Right atrium auricular region (tissue), 2 donors: Measurements from ENCODE around the gene EIF3A. TPM values are rescaled to one million over a fixed set of nuclear protein-coding genes. Genes with fewer than 3 reads are reported as not detected.
A peak's percentile ranks its signal among the peaks of the same experiment; 100 is the strongest.

Experiments used
- DNase-seq: peaks from one replicate; pipeline ENCODE4 v3.0.0-alpha.2; 2019; ENCODE audit warnings: low spot score
- H3K27ac ChIP-seq, 2 donors: fragments of 200-600 bp; sonication (generic); 1 replicate in 1 of 2; 2 replicates in 1 of 2; pipeline ENCODE4 v1.5.1; 2016 to 2019
- H3K27me3 ChIP-seq, 2 donors: fragments of 200-600 bp; sonication (generic); one replicate each; pipeline versions ENCODE4 v1.5.1 to v1.6.0; 2017 to 2019
- H3K36me3 ChIP-seq: fragments of 200-600 bp; sonication (generic); one replicate; pipeline ENCODE4 v1.5.1; 2016
- H3K4me1 ChIP-seq, 2 donors: fragments of 200-600 bp; sonication (generic); one replicate each; pipeline versions ENCODE4 v1.5.1 to v1.6.0; 2017 to 2019
- H3K4me3 ChIP-seq, 2 donors: fragments of 200-600 bp; sonication (generic); 1 replicate in 1 of 2; 2 replicates in 1 of 2; pipeline ENCODE4 v1.5.1; 2017 to 2019; ENCODE audit warnings: mild to moderate bottlenecking in 1 of 2, moderate library complexity in 1 of 2
- H3K9me3 ChIP-seq, 2 donors: fragments of 200-600 bp; sonication (generic); one replicate each; pipeline ENCODE4 v1.5.1; 2019
- CTCF ChIP-seq, 2 donors: fragments of 200-600 bp; sonication (generic); IDR thresholded peaks; one replicate each; pipeline ENCODE4 v1.5.1; 2019; ENCODE audit warnings: antibody characterized with exemption in 2 of 2
- total RNA-seq, 2 donors: library from RNA; depleted of rRNA; stranded (reverse); fragments of >200 nt; gene quantifications; one replicate each; pipeline ENCODE4 v1.1.0, GENCODE V29; 2016

The EIF3A gene
- total RNA-seq, 2 donors from 2014 or later, result 69.8 to 76.9 TPM

- Histone ChIP-seq H3K4me3 (no peak overlapping the region), H3K4me1 (peaks cover 0 to 6% of the 10 kb centered on the region in 2 donors), H3K36me3 (peaks cover 37% of the 10 kb centered on the region), H3K9me3 (no peaks in the 10 kb centered on the region), H3K27ac (peak overlapping the region in 1 of 2 donors; percentile 61), H3K27me3 (no peaks in the 10 kb centered on the region)
- TF ChIP-seq CTCF (IDR thresholded peaks at IDR 0.05), result no peak
- DNase-seq, result no peak
Measured at GRCh38 chr10:119119400-119119799, 38.8 kb upstream of the EIF3A start.

DNA sequence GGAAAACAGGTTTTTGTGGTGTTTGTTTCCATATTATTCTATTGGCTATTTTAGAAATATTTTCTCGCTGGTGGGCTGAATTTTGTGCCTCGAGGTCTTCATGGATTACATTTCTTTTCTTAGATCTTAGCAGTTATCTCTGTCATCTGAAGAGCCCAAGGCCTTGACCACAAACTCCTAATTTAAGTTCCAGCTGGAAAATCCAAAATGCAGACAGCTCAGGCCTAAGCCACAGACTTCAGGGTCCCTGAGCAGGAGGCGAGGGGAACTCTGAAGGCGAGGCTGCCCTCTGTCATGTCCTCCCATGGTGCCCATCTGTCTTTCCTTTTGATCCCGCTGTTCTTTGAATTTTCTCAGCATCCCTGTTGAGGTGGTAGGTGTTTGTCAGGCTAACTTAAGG lies 37.6 kb upstream of the EIF3A start:
- DNase-seq, result no peak
- Histone ChIP-seq H3K27ac (no peak overlapping the region), H3K9me3 (no peaks in the 10 kb centered on the region), H3K4me1 (peaks cover 0 to 6% of the 10 kb centered on the region in 2 donors), H3K36me3 (peaks cover 37% of the 10 kb centered on the region), H3K27me3 (no peaks in the 10 kb centered on the region), H3K4me3 (no peak overlapping the region)
- no peak for TF ChIP-seq CTCF (IDR thresholded peaks at IDR 0.05)

GRCh38 chr10:119116326-119116951 lies 35.8 kb upstream of the EIF3A start:
- peaks cover 37% of the 10 kb centered on the region for H3K36me3 ChIP-seq
- TF ChIP-seq CTCF (IDR thresholded peaks at IDR 0.05), result no peak
- no peak for DNase-seq
- H3K4me1 ChIP-seq, result peaks cover 0 to 6% of the 10 kb centered on the region in 2 donors
- H3K27me3 ChIP-seq, result no peaks in the 10 kb centered on the region
- H3K4me3 ChIP-seq, result no peak overlapping the region
- H3K9me3 ChIP-seq, result no peaks in the 10 kb centered on the region
- no peak overlapping the region for H3K27ac ChIP-seq

- Histone ChIP-seq H3K4me3 (no peak overlapping the region), H3K9me3 (no peaks in the 10 kb centered on the region), H3K36me3 (peaks cover 37% of the 10 kb centered on the region), H3K4me1 (peaks cover 0 to 5% of the 10 kb centered on the region in 2 donors), H3K27me3 (no peaks in the 10 kb centered on the region), H3K27ac (no peak overlapping the region)
- no peak for DNase-seq
- no peak for TF ChIP-seq CTCF (IDR thresholded peaks at IDR 0.05)
Measured at GRCh38 chr10:119115926-119116325, 35.3 kb upstream of the EIF3A start.

DNA sequence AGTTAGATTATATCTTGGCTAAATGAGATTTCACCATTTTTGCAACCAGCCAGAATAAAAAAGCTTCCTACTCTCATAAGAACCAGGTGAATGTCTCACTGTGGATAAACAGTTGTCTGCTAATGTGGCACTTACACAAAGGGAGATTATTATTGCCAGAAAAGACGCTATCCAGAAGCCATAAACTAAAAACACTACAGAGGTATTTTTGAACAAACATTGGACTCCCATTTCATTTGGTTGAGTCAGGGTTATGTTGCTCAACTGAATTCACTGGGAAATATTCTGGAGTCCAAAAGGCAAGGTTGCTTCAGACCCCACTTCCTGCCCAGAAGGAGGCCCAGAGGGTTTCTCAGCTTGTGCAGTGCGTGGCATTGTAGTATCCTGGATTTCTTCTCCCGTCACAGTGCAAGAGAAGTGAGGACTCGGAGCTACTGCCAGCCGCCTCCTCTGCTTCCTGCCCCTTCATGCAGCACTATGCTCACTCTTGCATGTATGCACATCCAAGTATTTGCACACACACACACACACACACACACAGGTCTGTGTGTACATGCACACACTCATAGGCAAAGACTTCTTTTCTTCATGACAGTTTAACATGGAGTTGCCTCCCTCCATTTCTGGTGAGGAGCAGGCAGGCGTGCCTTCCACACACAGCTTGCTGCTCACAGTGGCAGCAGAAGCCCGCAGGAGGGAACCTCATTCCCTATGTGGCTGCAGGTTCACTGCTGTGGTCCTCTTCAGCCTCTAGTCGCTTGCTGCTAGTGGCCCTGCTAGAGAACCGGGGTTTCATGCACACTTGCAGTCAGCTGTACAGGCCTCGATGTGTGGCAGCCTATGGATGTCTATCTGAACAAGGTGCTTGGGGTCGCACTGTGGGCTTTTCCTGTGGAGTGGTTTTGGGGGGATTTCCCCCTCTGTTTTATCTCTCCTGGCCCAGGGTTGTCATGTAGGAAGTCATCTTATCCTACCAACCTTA lies 33.4 kb upstream of the EIF3A start:
- Histone ChIP-seq H3K4me3 (no peak overlapping the region), H3K9me3 (no peaks in the 10 kb centered on the region), H3K27ac (no peak overlapping the region), H3K36me3 (peaks cover 47% of the 10 kb centered on the region), H3K4me1 (no peaks in the 10 kb centered on the region), H3K27me3 (no peaks in the 10 kb centered on the region)
- no peak for DNase-seq
- TF ChIP-seq CTCF (IDR thresholded peaks at IDR 0.05), result no peak
